ENCODE data around the gene WDR13.
A peak's percentile ranks its signal among the peaks of the same experiment; 100 is the strongest.
"Not testable (repeated sequence)": the region's sequence is repeated elsewhere in the genome, so short reads cannot be mapped to it uniquely, and the experiment has no call there.

Gene WDR13

DNA sequence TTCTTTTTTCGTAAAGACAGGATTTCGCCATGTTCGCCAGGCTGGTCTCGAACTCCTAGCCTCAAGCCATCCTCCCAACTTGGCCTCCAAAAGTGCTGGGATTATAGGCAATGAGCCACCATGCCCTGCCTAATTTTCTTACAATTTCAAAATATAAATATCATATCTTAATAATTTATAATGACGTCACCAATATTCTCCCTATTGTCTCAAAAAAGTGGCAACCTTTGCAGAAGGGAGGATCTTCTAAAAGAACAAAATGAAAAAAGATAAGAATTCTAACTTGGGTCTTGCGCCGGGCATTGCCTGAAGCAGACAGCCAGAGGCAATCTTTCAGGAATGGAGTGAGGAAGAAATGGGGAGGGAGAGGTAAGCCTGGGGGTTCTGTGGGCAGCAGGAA is 48.4 kb downstream of the WDR13 start:
- DNase-seq (ENCODE audit: insufficient read length, low spot score) (no peak), FAIRE-seq (no peak)
- TF ChIP-seq PAX5 (IDR thresholded peaks at IDR 0.05; ENCODE audit: insufficient read depth, low read length, severe bottlenecking) (no peak), SPI1 (IDR thresholded peaks at IDR 0.05; ENCODE audit: low read depth, low read length) (no peak)

GRCh38 chrX:48648336-48648751 is 51.1 kb downstream of the WDR13 start:
- TF ChIP-seq SPI1 (IDR thresholded peaks at IDR 0.05; ENCODE audit: low read depth, low read length) (no peak), PAX5 (IDR thresholded peaks at IDR 0.05; ENCODE audit: insufficient read depth, low read length, severe bottlenecking) (no peak), TAF1 (IDR thresholded peaks at IDR 0.05; ENCODE audit: low read depth, low read length) (no peak), POLR2A (IDR thresholded peaks at IDR 0.05; ENCODE audit: low read depth, low read length) (no peak), POU2F2 (IDR thresholded peaks at IDR 0.05; ENCODE audit: low read depth, low read length) (no peak), POLR2AphosphoS5 (IDR thresholded peaks at IDR 0.05; ENCODE audit: low read depth, low read length) (no peak)
- DNase-seq (ENCODE audit: insufficient read length, low spot score) (no peak), FAIRE-seq (no peak)

DNA sequence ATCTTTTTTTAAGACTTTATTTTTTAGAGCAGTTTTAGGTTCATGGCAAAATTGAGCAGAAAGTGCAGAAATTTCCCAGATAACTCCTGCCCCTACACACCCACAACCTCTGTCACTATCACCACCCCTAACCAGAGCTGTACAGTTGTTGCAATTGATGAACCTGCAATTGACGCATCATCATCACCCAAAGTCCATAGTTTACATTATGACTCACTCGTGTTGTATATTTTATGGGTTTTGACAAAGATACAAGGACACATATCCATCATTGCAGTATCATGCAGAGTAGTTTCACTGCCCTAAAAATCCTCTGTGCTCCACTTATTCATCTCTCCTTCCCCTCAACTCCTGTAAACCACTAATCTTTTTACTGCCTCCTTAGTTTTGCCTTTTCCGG is 51.8 kb downstream of the WDR13 start:
- FAIRE-seq (peak; percentile 58), DNase-seq (ENCODE audit: insufficient read length, low spot score) (no peak)
- TF ChIP-seq POLR2A (IDR thresholded peaks at IDR 0.05; ENCODE audit: low read depth, low read length): no peak
- TF ChIP-seq TAF1 (IDR thresholded peaks at IDR 0.05; ENCODE audit: low read depth, low read length): no peak
- no peak for TF ChIP-seq SPI1 (IDR thresholded peaks at IDR 0.05; ENCODE audit: low read depth, low read length)
- TF ChIP-seq POU2F2 (IDR thresholded peaks at IDR 0.05; ENCODE audit: low read depth, low read length): no peak

DNA sequence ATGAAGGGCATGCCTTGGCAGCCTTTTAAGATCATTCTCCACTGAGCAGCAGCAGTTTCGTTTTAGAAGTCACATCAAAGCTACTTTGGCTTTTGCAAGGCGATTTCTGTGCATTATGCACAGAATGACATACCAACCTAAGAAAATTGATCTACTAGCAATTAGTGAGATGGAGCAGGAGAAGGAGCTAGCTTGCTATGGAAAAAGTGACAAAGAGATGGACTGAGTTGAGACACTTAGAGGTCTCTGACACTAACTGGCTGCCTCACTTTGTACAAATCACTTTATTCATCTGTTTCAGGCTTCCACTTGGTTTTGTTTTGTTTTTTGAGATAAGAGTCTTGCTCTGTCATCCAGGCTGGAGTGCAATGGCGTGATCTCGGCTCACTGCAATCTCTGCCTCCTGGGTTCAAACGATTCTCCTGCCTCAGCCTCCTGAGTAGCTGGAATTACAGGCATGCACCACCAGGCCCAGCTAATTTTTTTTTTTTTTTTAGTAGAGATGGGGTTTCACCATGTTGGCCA is 54.8 kb downstream of the WDR13 start:
- DNase-seq (ENCODE audit: insufficient read length, low spot score); FAIRE-seq: not testable (repeated sequence)

- not testable (repeated sequence) for FAIRE-seq; DNase-seq (ENCODE audit: insufficient read length, low spot score)
Measured at GRCh38 chrX:48654746-48655145, 57.5 kb downstream of the WDR13 start.
